A172 (cell line): ENCODE data around the gene GEMIN7. TPM values are rescaled to one million over a fixed set of nuclear protein-coding genes. Genes with fewer than 3 reads are reported as not detected.

Experiments
- DNase-seq: peaks from one replicate; pipeline ENCODE4 v3.0.0-alpha.2; 2015; ENCODE audit warnings: low spot score
- total RNA-seq: library from RNA; depleted of rRNA; stranded (reverse); fragments of >200 nt; shearing (Covaris generic); gene quantifications from 2 replicates; pipeline ENCODE4 v1.2.3, GENCODE V29; 2014

GEMIN7 gene
- total RNA-seq, 1 experiment from 2014 or later: 17.1 TPM

GRCh38 chr19:45086480-45086879 lies 7.4 kb downstream of the GEMIN7 start:
- no peak for DNase-seq

GRCh38 chr19:45087531-45087930 lies 8.5 kb downstream of the GEMIN7 start:
- no peak for DNase-seq

- DNase-seq: no peak
Measured at GRCh38 chr19:45090034-45090433, 11.0 kb downstream of the GEMIN7 start.

- DNase-seq: no peak
Measured at GRCh38 chr19:45090606-45091005, 11.5 kb downstream of the GEMIN7 start.

- peak; percentile 87 for DNase-seq
Measured at GRCh38 chr19:45091031-45091923, 12.2 kb downstream of the GEMIN7 start.

GRCh38 chr19:45092747-45093678 lies 14.0 kb downstream of the GEMIN7 start, which contains the start of gene PPP1R37:
Gene PPP1R37 (plus strand): TSS chr19:45093179. CDS start chr19:45093326, 147 bp downstream.
- peak; percentile 80 for DNase-seq

- DNase-seq: no peak
Measured at GRCh38 chr19:45094137-45094536, 15.1 kb downstream of the GEMIN7 start.

- DNase-seq: no peak
Measured at GRCh38 chr19:45094707-45095106, 15.6 kb downstream of the GEMIN7 start.

GRCh38 chr19:45095496-45096413 lies 16.7 kb downstream of the GEMIN7 start:
- no peak for DNase-seq

GRCh38 chr19:45096700-45097099 lies 17.6 kb downstream of the GEMIN7 start:
- DNase-seq: no peak

GRCh38 chr19:45097450-45097775 lies 18.4 kb downstream of the GEMIN7 start:
- no peak for DNase-seq

- peak; percentile 91 for DNase-seq
Measured at GRCh38 chr19:45097776-45098520, 18.9 kb downstream of the GEMIN7 start.

GRCh38 chr19:45098521-45099466 lies 19.7 kb downstream of the GEMIN7 start:
- DNase-seq: peak; percentile 7

- no peak for DNase-seq
Measured at GRCh38 chr19:45099467-45100191, 20.6 kb downstream of the GEMIN7 start.

GRCh38 chr19:45100201-45100600 lies 21.1 kb downstream of the GEMIN7 start:
- no peak for DNase-seq

- DNase-seq: no peak
Measured at GRCh38 chr19:45100846-45101252, 21.8 kb downstream of the GEMIN7 start.

GRCh38 chr19:45101806-45102205 lies 22.7 kb downstream of the GEMIN7 start:
- no peak for DNase-seq

GRCh38 chr19:45102481-45102880 lies 23.4 kb downstream of the GEMIN7 start:
- DNase-seq: no peak

- DNase-seq: no peak
Measured at GRCh38 chr19:45103156-45103507, 24.1 kb downstream of the GEMIN7 start.
